OCI-LY1 (cell line): ENCODE data around the gene ZFP36L2.

ENCODE experiments used
- H2AFZ ChIP-seq: fragments of 200-600 bp; sonication (generic), shearing (Covaris generic); 2 replicates; pipeline ENCODE4 v1.6.0; 2014; ENCODE audit warnings: antibody characterized with exemption, mild to moderate bottlenecking, low read length
- H3F3A ChIP-seq: fragments of 200-600 bp; sonication (generic), shearing (Covaris generic); 2 replicates; pipeline ENCODE4 v1.6.0; 2014; ENCODE audit warnings: mild to moderate bottlenecking, antibody characterized with exemption, low read length, moderate library complexity; ENCODE audit not compliant: insufficient read depth
- H3K27ac ChIP-seq: fragments of 200-600 bp; sonication (generic); 2 replicates; pipeline ENCODE4 v1.5.1; 2014; ENCODE audit warnings: low read length, mixed run types, mild to moderate bottlenecking, low read depth; ENCODE audit not compliant: poor library complexity, severe bottlenecking
- H3K27me3 ChIP-seq: fragments of 200-600 bp; sonication (generic); 2 replicates; pipeline ENCODE4 v1.6.0; 2014; ENCODE audit warnings: antibody characterized with exemption, mild to moderate bottlenecking, low read length, moderate library complexity; ENCODE audit not compliant: insufficient read depth
- H3K36me3 ChIP-seq: fragments of 200-600 bp; sonication (generic); 2 replicates; pipeline ENCODE4 v1.6.1; 2014; ENCODE audit warnings: mild to moderate bottlenecking, antibody characterized with exemption, low read length, moderate library complexity, mixed read lengths; ENCODE audit not compliant: insufficient read depth
- H3K4me1 ChIP-seq: fragments of 200-600 bp; sonication (generic); 2 replicates; pipeline ENCODE4 v1.5.1; 2014; ENCODE audit warnings: mild to moderate bottlenecking, low read length, moderate library complexity; ENCODE audit not compliant: insufficient read depth, severe bottlenecking
- H3K4me2 ChIP-seq: fragments of 200-600 bp; sonication (generic), shearing (Covaris generic); 2 replicates; pipeline ENCODE4 v1.6.1; 2014; ENCODE audit warnings: low read length
- H3K4me3 ChIP-seq: fragments of 200-600 bp; sonication (generic); 2 replicates; pipeline ENCODE4 v1.5.1; 2014; ENCODE audit warnings: low read length, low read depth, mild to moderate bottlenecking, mixed read lengths; ENCODE audit not compliant: poor library complexity, severe bottlenecking
- H3K79me2 ChIP-seq: fragments of 200-600 bp; shearing (Covaris generic); 2 replicates; pipeline ENCODE4 v1.6.1; 2016; ENCODE audit warnings: mixed run types, low read length, mixed read lengths; ENCODE audit not compliant: insufficient read depth
- H3K9ac ChIP-seq: fragments of 200-600 bp; sonication (generic), shearing (Covaris generic); 2 replicates; pipeline ENCODE4 v1.6.1; 2014; ENCODE audit warnings: mild to moderate bottlenecking, low read length, mixed read lengths
- H3K9me2 ChIP-seq: fragments of 200-600 bp; sonication (generic), shearing (Covaris generic); 2 replicates; pipeline ENCODE4 v1.6.1; 2014; ENCODE audit warnings: low read depth, mild to moderate bottlenecking, low read length, mixed read lengths
- H3K9me3 ChIP-seq: fragments of 200-600 bp; shearing (Covaris generic); 2 replicates; pipeline ENCODE4 v1.6.1; 2014; ENCODE audit warnings: low read length, mixed read lengths
- H4K20me1 ChIP-seq: fragments of 200-600 bp; sonication (generic), shearing (Covaris generic); 2 replicates; pipeline ENCODE4 v1.6.0; 2016; ENCODE audit warnings: mild to moderate bottlenecking, low read length; ENCODE audit not compliant: insufficient read depth
- CTCF ChIP-seq: fragments of 200-600 bp; sonication (generic), shearing (Covaris generic); IDR thresholded peaks from 2 replicates; pipeline ENCODE4 v1.5.1; 2017; ENCODE audit warnings: mild to moderate bottlenecking, antibody characterized with exemption, low read length, moderate library complexity, mixed read lengths
- EZH2 ChIP-seq: fragments of 200-600 bp; sonication (generic), shearing (Covaris generic); IDR thresholded peaks from 2 replicates; pipeline ENCODE4 v1.8.0; 2017; ENCODE audit warnings: borderline replicate concordance, mixed run types, mild to moderate bottlenecking, antibody characterized with exemption, low read length, moderate library complexity, mixed read lengths

The ZFP36L2 gene

GRCh38 chr2:43217228-43218154, 8.9 kb downstream of the ZFP36L2 start:
- Histone ChIP-seq H3F3A (peaks cover 26% of the 10 kb centered on the region), H4K20me1 (no peaks in the 10 kb centered on the region), H3K4me1 (peaks cover 51% of the 10 kb centered on the region), H3K9me2 (no peaks in the 10 kb centered on the region), H3K27ac (peak overlapping the region; percentile 99), H3K9ac (peak overlapping the region; percentile 84), H3K4me3 (peak overlapping the region; percentile 71), H2AFZ (no peak overlapping the region), H3K36me3 (peaks cover 10% of the 10 kb centered on the region), H3K27me3 (no peaks in the 10 kb centered on the region), H3K9me3 (no peaks in the 10 kb centered on the region), H3K79me2 (peaks cover under 1% of the 10 kb centered on the region; the same call in 1 of the 2 replicates), H3K4me2 (peak overlapping the region; percentile 92)
- TF ChIP-seq CTCF (no peak), EZH2 (no peak)

GRCh38 chr2:43216629-43217028, 9.8 kb downstream of the ZFP36L2 start:
- peaks cover 42% of the 10 kb centered on the region for H3K4me1 ChIP-seq
- no peak overlapping the region for H3K9ac ChIP-seq
- H3K27me3 ChIP-seq: no peaks in the 10 kb centered on the region
- peaks cover 17% of the 10 kb centered on the region for H3F3A ChIP-seq
- no peak overlapping the region for H2AFZ ChIP-seq
- no peaks in the 10 kb centered on the region for H3K79me2 ChIP-seq
- H3K36me3 ChIP-seq: peaks cover under 1% of the 10 kb centered on the region; the same call in 1 of the 2 replicates
- no peaks in the 10 kb centered on the region for H3K9me3 ChIP-seq
- H4K20me1 ChIP-seq: no peaks in the 10 kb centered on the region
- H3K4me3 ChIP-seq: no peak overlapping the region
- H3K27ac ChIP-seq: no peak overlapping the region
- no peak for TF ChIP-seq CTCF
- no peak for TF ChIP-seq EZH2
- no peak overlapping the region for H3K4me2 ChIP-seq
- no peaks in the 10 kb centered on the region for H3K9me2 ChIP-seq

GRCh38 chr2:43215673-43216255, 10.6 kb downstream of the ZFP36L2 start:
- H3K9me2 ChIP-seq: no peaks in the 10 kb centered on the region
- H3K9me3 ChIP-seq: no peaks in the 10 kb centered on the region
- H3K36me3 ChIP-seq: no peaks in the 10 kb centered on the region
- no peak overlapping the region for H2AFZ ChIP-seq
- no peak overlapping the region for H3K4me3 ChIP-seq
- H4K20me1 ChIP-seq: no peaks in the 10 kb centered on the region
- no peak for TF ChIP-seq EZH2
- TF ChIP-seq CTCF: no peak
- H3F3A ChIP-seq: peaks cover 8% of the 10 kb centered on the region
- H3K79me2 ChIP-seq: no peaks in the 10 kb centered on the region
- no peak overlapping the region for H3K4me2 ChIP-seq
- peaks cover 34% of the 10 kb centered on the region for H3K4me1 ChIP-seq
- no peak overlapping the region for H3K27ac ChIP-seq
- H3K9ac ChIP-seq: no peak overlapping the region
- H3K27me3 ChIP-seq: no peaks in the 10 kb centered on the region
